ENCODE results near the gene CAB39L.

- no peak for TF ChIP-seq CTCF (IDR thresholded peaks at IDR 0.05 in 8 of 11, conservative IDR thresholded peaks at IDR 0.05 in 3 of 11)
- no peak for TF ChIP-seq POLR2A (IDR thresholded peaks at IDR 0.05)
Measured at GRCh38 chr13:49300276-49300675, 143.6 kb downstream of the CAB39L start.
